ENCODE measurements around the gene ZNF18.

ZNF18 gene

DNA sequence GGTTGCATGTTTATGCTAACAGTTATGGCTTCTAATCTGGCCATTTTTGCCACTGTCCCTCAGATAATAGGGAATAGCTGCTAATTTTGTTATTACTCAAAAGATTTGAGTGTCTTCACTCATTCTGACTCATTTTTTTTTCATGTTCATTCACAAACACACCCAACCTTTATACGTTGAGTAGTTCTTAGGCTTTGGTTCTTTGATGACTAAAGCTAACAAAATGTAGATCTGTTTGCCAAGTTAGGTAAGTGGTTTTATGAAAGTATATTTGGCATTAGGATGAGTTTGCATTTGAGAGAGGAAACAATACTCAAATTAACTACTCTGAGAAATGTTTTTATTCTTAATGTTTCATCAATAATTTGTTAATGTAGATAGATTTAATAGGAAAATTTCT is 27.1 kb upstream of the ZNF18 start:
- H4K20me1 ChIP-seq (ENCODE audit: control insufficient read depth, insufficient read depth, low read depth, low read length): peaks cover 14% of the 10 kb centered on the region

DNA sequence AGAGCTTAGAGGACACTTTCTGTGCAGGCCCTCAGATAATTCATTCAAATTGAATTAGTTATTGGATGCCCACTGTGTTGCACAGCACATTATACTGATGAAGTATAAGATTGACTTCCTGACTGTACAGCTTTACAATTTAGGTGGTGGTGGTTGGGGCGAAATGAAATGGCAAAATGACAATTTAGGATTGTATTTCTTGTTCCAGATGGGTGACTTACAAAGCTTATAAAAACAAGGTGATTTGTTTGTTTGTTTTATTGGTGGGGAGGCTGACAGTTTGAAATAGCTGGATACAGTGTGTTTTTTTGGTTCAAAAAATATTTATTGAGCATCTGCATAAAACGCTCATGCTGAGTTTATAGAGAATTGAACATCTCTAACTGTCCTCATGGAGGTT is 25.0 kb upstream of the ZNF18 start:
- Histone ChIP-seq H3K27ac (ENCODE audit: low read depth, low read length) (no peak overlapping the region), H3K36me3 (ENCODE audit: control insufficient read depth, low read length) (peaks cover 5% of the 10 kb centered on the region; the same call in 1 of the 2 replicates), H3F3A (ENCODE audit: control insufficient read depth, insufficient read depth) (no peaks in the 10 kb centered on the region), H3K79me2 (ENCODE audit: control insufficient read depth, low read length) (peaks cover 61% of the 10 kb centered on the region), H3K9me3 (ENCODE audit: control insufficient read depth, insufficient read depth, low read length) (no peaks in the 10 kb centered on the region), H4K20me1 (ENCODE audit: control insufficient read depth, insufficient read depth, low read depth, low read length) (peaks cover 14% of the 10 kb centered on the region), H3K4me3 (ENCODE audit: low read length) (peak overlapping the region; percentile 80), H3K4me1 (ENCODE audit: control insufficient read depth, low read length) (peaks cover 19% of the 10 kb centered on the region), H3K27me3 (ENCODE audit: control insufficient read depth, low read length) (peaks cover 11% of the 10 kb centered on the region), H3K9me2 (replicated peaks; ENCODE audit: control insufficient read depth, low read length) (no peaks in the 10 kb centered on the region), H3K4me2 (ENCODE audit: low read length) (peak overlapping the region; percentile 71)
- TF ChIP-seq EZH2phosphoT487 (IDR thresholded peaks at IDR 0.05; ENCODE audit: borderline replicate concordance, low read length): no peak
- TF ChIP-seq, protein P1, sequence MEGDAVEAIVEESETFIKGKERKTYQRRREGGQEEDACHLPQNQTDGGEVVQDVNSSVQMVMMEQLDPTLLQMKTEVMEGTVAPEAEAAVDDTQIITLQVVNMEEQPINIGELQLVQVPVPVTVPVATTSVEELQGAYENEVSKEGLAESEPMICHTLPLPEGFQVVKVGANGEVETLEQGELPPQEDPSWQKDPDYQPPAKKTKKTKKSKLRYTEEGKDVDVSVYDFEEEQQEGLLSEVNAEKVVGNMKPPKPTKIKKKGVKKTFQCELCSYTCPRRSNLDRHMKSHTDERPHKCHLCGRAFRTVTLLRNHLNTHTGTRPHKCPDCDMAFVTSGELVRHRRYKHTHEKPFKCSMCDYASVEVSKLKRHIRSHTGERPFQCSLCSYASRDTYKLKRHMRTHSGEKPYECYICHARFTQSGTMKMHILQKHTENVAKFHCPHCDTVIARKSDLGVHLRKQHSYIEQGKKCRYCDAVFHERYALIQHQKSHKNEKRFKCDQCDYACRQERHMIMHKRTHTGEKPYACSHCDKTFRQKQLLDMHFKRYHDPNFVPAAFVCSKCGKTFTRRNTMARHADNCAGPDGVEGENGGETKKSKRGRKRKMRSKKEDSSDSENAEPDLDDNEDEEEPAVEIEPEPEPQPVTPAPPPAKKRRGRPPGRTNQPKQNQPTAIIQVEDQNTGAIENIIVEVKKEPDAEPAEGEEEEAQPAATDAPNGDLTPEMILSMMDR (IDR thresholded peaks at IDR 0.05; ENCODE audit: low read depth, low read length, poor library complexity, severe bottlenecking): no peak

More for the DNA sequence above, 27.1 kb upstream of the ZNF18 start:
- H3K9me2 ChIP-seq (replicated peaks; ENCODE audit: control insufficient read depth, low read length): no peaks in the 10 kb centered on the region
- no peak for TF ChIP-seq EZH2phosphoT487 (IDR thresholded peaks at IDR 0.05; ENCODE audit: borderline replicate concordance, low read length)
- TF ChIP-seq, protein P1 (IDR thresholded peaks at IDR 0.05; ENCODE audit: low read depth, low read length, poor library complexity, severe bottlenecking): no peak
- H3K4me3 ChIP-seq (ENCODE audit: low read length): no peak overlapping the region
- no peak overlapping the region for H3K27ac ChIP-seq (ENCODE audit: low read depth, low read length)
- H3F3A ChIP-seq (ENCODE audit: control insufficient read depth, insufficient read depth): no peaks in the 10 kb centered on the region
- H3K36me3 ChIP-seq (ENCODE audit: control insufficient read depth, low read length): peaks cover 5% of the 10 kb centered on the region; the same call in 1 of the 2 replicates
- H3K79me2 ChIP-seq (ENCODE audit: control insufficient read depth, low read length): peaks cover 80% of the 10 kb centered on the region
- no peaks in the 10 kb centered on the region for H3K9me3 ChIP-seq (ENCODE audit: control insufficient read depth, insufficient read depth, low read length)
- H3K4me2 ChIP-seq (ENCODE audit: low read length): no peak overlapping the region
- peaks cover 11% of the 10 kb centered on the region for H3K27me3 ChIP-seq (ENCODE audit: control insufficient read depth, low read length)
- peaks cover 19% of the 10 kb centered on the region for H3K4me1 ChIP-seq (ENCODE audit: control insufficient read depth, low read length)

DNA sequence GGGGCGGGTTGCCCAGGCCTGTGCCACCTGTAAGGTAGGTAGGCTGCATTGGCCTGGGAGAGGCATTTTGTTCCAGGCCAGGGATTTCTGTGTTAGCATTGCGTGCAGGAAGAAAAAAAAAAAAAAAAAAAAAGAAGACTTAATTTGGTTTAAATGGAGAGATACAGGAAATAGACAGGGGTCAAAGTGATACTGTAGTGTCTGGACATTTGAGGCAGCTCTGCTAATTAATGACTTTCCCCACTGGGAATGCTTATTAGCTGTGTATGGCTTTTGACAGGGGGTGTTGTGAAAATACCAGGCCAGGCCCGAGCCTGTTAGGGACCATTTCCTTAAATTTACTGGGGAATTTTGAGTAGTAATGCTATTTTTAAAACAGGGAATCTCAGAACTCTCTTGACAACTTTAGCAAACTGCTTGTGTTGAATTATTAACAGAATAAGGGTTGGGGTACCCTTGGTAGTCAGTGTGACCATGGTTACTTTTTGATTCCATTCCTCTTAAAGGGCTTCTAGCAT is 24.4 kb upstream of the ZNF18 start:
- Histone ChIP-seq H3F3A (ENCODE audit: control insufficient read depth, insufficient read depth) (no peaks in the 10 kb centered on the region), H4K20me1 (ENCODE audit: control insufficient read depth, insufficient read depth, low read depth, low read length) (peaks cover 14% of the 10 kb centered on the region), H3K9me2 (replicated peaks; ENCODE audit: control insufficient read depth, low read length) (no peaks in the 10 kb centered on the region), H3K4me3 (ENCODE audit: low read length) (peak overlapping the region; percentile 80), H3K27me3 (ENCODE audit: control insufficient read depth, low read length) (peaks cover 11% of the 10 kb centered on the region), H3K27ac (ENCODE audit: low read depth, low read length) (no peak overlapping the region), H3K79me2 (ENCODE audit: control insufficient read depth, low read length) (peaks cover 55% of the 10 kb centered on the region), H3K36me3 (ENCODE audit: control insufficient read depth, low read length) (peaks cover 5% of the 10 kb centered on the region; the same call in 1 of the 2 replicates), H3K9me3 (ENCODE audit: control insufficient read depth, insufficient read depth, low read length) (no peaks in the 10 kb centered on the region), H3K4me2 (ENCODE audit: low read length) (peak overlapping the region; percentile 71), H3K4me1 (ENCODE audit: control insufficient read depth, low read length) (peaks cover 19% of the 10 kb centered on the region)
- TF ChIP-seq EZH2phosphoT487 (IDR thresholded peaks at IDR 0.05; ENCODE audit: borderline replicate concordance, low read length): no peak
- TF ChIP-seq, protein P1 (IDR thresholded peaks at IDR 0.05; ENCODE audit: low read depth, low read length, poor library complexity, severe bottlenecking): no peak
